Measurements from ENCODE around the gene ZCCHC9.

The ZCCHC9 gene

DNA sequence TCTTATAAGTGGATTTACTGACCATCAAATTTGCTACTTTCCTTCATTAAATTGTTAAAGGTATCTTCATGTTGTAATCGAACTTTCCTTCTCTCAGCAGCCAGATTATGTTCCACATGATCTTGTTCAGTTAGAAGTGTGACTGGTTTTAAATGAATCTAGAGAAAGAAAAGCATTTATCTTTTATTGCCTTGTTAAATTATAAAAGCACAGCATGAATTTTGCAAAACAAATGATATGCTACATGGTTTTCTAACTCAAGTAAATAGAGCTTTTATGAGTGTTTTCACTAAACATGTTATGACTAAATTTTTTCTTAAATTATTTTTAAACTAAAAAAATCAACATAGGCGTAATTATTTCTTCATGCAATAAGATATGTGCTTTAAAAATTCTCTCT, 58.5 kb downstream of the ZCCHC9 start:
- DNase-seq, result no peak

DNA sequence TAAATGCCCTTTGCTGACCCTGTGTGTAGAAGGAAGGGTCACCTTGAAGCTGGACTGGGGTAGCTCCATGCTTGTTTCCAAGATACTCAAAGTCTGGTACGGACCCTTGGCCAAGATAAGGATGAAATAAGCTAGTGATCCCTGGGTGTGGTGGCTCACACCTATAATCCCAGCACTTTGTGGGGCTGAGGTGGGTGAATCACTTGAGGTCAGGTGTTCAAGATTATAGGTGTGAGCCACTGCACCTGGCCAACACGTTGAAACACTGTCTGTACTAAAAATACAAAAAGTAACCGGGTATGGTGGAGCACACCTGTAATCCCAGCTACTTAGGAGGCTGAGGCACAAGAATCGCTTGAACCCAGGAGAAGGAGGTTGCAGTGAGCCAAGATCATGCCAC, 59.3 kb downstream of the ZCCHC9 start:
- DNase-seq, result no peak

DNA sequence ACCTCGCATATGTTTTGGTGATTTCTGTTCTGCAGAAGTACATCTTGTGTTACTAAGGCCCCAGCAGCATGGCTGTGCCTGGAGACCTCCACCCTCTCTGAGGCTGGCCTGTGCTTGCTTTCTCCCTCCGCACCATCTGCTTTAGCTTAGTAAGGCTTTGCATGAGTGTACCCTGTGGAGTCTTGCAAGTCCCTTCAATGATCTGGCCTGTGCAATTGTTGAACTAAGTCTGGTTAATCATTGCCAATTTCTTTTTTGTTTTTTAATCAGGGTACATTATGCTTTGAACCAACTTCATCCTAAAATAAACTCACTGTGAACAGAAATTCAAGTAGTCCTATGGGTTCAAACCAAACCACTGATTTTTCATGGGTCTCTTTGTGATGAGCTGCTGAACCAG, 60.2 kb downstream of the ZCCHC9 start:
- DNase-seq, result no peak
